Endothelial cell of umbilical vein (primary cell): ENCODE data around the gene INPP5F. TPM values are rescaled to one million over a fixed set of nuclear protein-coding genes. Genes with fewer than 3 reads are reported as not detected.

ENCODE experiments used
- BruUV-seq: library from RNA; stranded (reverse); fragments of 400-500 nt; replicated peaks from 2 replicates; lab custom pipeline; 2021; lab: Mats Ljungman, UMichigan
- CTCF ChIA-PET: fragments of 300-600, 350-600 bp; sonication (Branson Sonifier 250); formaldehyde crosslinking; loops from one replicate; lab custom pipeline; 2021; ENCODE audit warnings: antibody characterized with exemption, inconsistent platforms; lab: Charles Lee
- POLR2A ChIA-PET: fragments of 300-600, 350-600 bp; sonication (Branson Sonifier 250); formaldehyde crosslinking; loops from one replicate; lab custom pipeline; 2021; ENCODE audit warnings: antibody characterized with exemption, inconsistent platforms; lab: Charles Lee
- DNase-seq: peaks from one replicate; pipeline ENCODE4 v3.0.0-alpha.2; 2011; ENCODE audit warnings: low read depth, low spot score
- FAIRE-seq: peaks from 2 replicates; lab custom pipeline; 2011; peaks lifted over from hg19 to GRCh38; lab: Jason Lieb, UNC
- H2AFZ ChIP-seq: 2 replicates; pipeline ENCODE4 v1.6.0; 2012; ENCODE audit warnings: low read depth, low read length, control low read depth, inconsistent platforms
- H3K27ac ChIP-seq: 2 replicates; pipeline ENCODE4 v1.5.1; 2011; ENCODE audit warnings: low read depth, mild to moderate bottlenecking, control low read depth, low read length, moderate library complexity; ENCODE audit not compliant: insufficient read depth
- H3K27me3 ChIP-seq, 2 experiments: 2 replicates each; pipeline versions ENCODE4 v1.6.0 to v1.6.1; 2011; ENCODE audit warnings: low read length in 2 of 2, mixed read lengths in 1 of 2; ENCODE audit not compliant: control insufficient read depth in 2 of 2, insufficient read depth in 2 of 2
- H3K36me3 ChIP-seq, 2 experiments: 2 replicates in 1 of 2; 3 replicates in 1 of 2; pipeline ENCODE4 v1.5.1; 2011; ENCODE audit warnings: low read length in 2 of 2, mild to moderate bottlenecking in 1 of 2, moderate library complexity in 1 of 2; ENCODE audit not compliant: control insufficient read depth in 2 of 2, insufficient read depth in 2 of 2; ENCODE audit errors: extremely low read depth in 1 of 2
- H3K4me1 ChIP-seq: 3 replicates; pipeline ENCODE4 v1.5.1; 2011; ENCODE audit warnings: mild to moderate bottlenecking, low read length; ENCODE audit not compliant: control insufficient read depth, insufficient read depth; ENCODE audit errors: extremely low read depth
- H3K4me2 ChIP-seq: 2 replicates; pipeline ENCODE4 v1.6.1; 2011; ENCODE audit warnings: low read length, control low read depth, mixed read lengths; ENCODE audit not compliant: insufficient read depth
- H3K4me3 ChIP-seq, 3 experiments: fragments of 200-600 bp in 1 of 3; sonication (generic), shearing (Covaris generic) in 1 of 3; replicated peaks in 1 of 3; 2 replicates each; pipeline ENCODE4 v1.5.1; 2011 to 2016; ENCODE audit warnings: control low read depth in 3 of 3, low read length in 3 of 3, mild to moderate bottlenecking in 2 of 3, inconsistent platforms in 1 of 3, low read depth in 1 of 3, moderate library complexity in 1 of 3; ENCODE audit not compliant: insufficient read depth in 1 of 3
- H3K79me2 ChIP-seq: 2 replicates; pipeline ENCODE4 v1.6.0; 2012; ENCODE audit warnings: low read length, inconsistent platforms; ENCODE audit not compliant: control insufficient read depth, insufficient read depth
- H3K9ac ChIP-seq: replicated peaks from 2 replicates; pipeline ENCODE3; 2011; ENCODE audit warnings: low read length, control low read depth; ENCODE audit not compliant: insufficient read depth; ENCODE audit errors: extremely low read depth
- H3K9me1 ChIP-seq: replicated peaks from 3 replicates; pipeline ENCODE4 v1.6.0; 2011; ENCODE audit warnings: mild to moderate bottlenecking, low read length; ENCODE audit not compliant: control insufficient read depth, insufficient read depth; ENCODE audit errors: extremely low read depth
- H3K9me3 ChIP-seq: replicated peaks from 2 replicates; pipeline ENCODE4 v1.5.1; 2012; ENCODE audit warnings: low read length, inconsistent platforms; ENCODE audit not compliant: control insufficient read depth, insufficient read depth
- H4K20me1 ChIP-seq: replicated peaks from 2 replicates; pipeline ENCODE3; 2011; ENCODE audit warnings: mild to moderate bottlenecking, low read length; ENCODE audit not compliant: control insufficient read depth, insufficient read depth; ENCODE audit errors: extremely low read depth
- EZH2 ChIP-seq: IDR thresholded peaks from 2 replicates; pipeline ENCODE4 v1.6.1; 2012; ENCODE audit warnings: borderline replicate concordance, low read depth, mild to moderate bottlenecking, moderate library complexity, low read length, inconsistent platforms; ENCODE audit not compliant: severe bottlenecking
- FOS ChIP-seq: IDR thresholded peaks from 2 replicates; pipeline ENCODE4 v1.6.1; 2011; ENCODE audit warnings: mild to moderate bottlenecking, low read length, moderate library complexity, borderline replicate concordance; ENCODE audit not compliant: insufficient read depth
- GATA2 ChIP-seq: IDR thresholded peaks from 2 replicates; pipeline ENCODE4 v1.7.0; 2011; ENCODE audit warnings: low read depth, mild to moderate bottlenecking, moderate library complexity, mixed read lengths, low read length; ENCODE audit not compliant: insufficient read length, insufficient read depth
- JUN ChIP-seq: IDR thresholded peaks from 2 replicates; pipeline ENCODE4 v1.6.1; 2011; ENCODE audit warnings: borderline replicate concordance, low read depth; ENCODE audit not compliant: insufficient read length, insufficient read depth
- MYC ChIP-seq: IDR thresholded peaks from one replicate; pipeline ENCODE4 v1.6.1; 2011; ENCODE audit warnings: mild to moderate bottlenecking, low read depth, low read length
- POLR2A ChIP-seq: IDR thresholded peaks from 2 replicates; pipeline ENCODE4 v1.6.1; 2012; ENCODE audit warnings: low read depth, mild to moderate bottlenecking, control low read depth, low read length
- POLR2AphosphoS5 ChIP-seq: IDR thresholded peaks from 2 replicates; pipeline ENCODE4 v1.6.1; 2012; ENCODE audit warnings: low read depth, mild to moderate bottlenecking, control low read depth, low read length, moderate library complexity; ENCODE audit not compliant: insufficient read depth
- dilution Hi-C: fragments of 300-500 bp; cut with MboI; formaldehyde crosslinking; loops from one replicate; pipeline ENCODE4 v1.15.0; 2019; ENCODE audit warnings: low sequenced_read_pairs; ENCODE audit not compliant: extremely low pct_ligation_motif_present
- intact Hi-C: fragments of 100-400 bp; cut with micrococcal nuclease; formaldehyde crosslinking; loops from one replicate; pipeline ENCODE4 v1.10.0; 2022
- polyA plus RNA-seq, 4 experiments: library from polyadenylated mRNA; depleted of rRNA in 3 of 4; stranded (reverse) in 3 of 4; unstranded in 1 of 4; fragments of >200 nt; gene quantifications; 2 replicates each; pipeline versions ENCODE4 v1.2.1 to v1.2.3, GENCODE V29; 2011 to 2012; ENCODE audit warnings: missing spikeins in 1 of 4
- total RNA-seq: library from RNA; stranded (reverse); gene quantifications from 2 replicates; pipeline ENCODE4 v1.2.3, GENCODE V29; 2021
- TF ChIP-seq, protein P1 (sequence below): IDR thresholded peaks from 2 replicates; pipeline ENCODE4 v1.6.1; 2011; ENCODE audit not compliant: insufficient read depth, insufficient read length
- TF ChIP-seq, protein P2 (sequence below), 2 donors: IDR thresholded peaks; 1 replicate in 1 of 2; 2 replicates in 1 of 2; pipeline ENCODE4 v1.5.1; 2011; ENCODE audit warnings: low read length in 2 of 2, mild to moderate bottlenecking in 2 of 2, moderate library complexity in 2 of 2, control low read depth in 1 of 2, inconsistent platforms in 1 of 2, low read depth in 1 of 2; ENCODE audit not compliant: insufficient read depth in 1 of 2; ENCODE audit errors: extremely low read depth in 1 of 2

Gene INPP5F
- total and polyA plus RNA-seq, 2 donors (not counting 3 experiments of a cell fraction or from before 2014, with no cell fraction given), result 6.1 to 20.3 TPM

DNA sequence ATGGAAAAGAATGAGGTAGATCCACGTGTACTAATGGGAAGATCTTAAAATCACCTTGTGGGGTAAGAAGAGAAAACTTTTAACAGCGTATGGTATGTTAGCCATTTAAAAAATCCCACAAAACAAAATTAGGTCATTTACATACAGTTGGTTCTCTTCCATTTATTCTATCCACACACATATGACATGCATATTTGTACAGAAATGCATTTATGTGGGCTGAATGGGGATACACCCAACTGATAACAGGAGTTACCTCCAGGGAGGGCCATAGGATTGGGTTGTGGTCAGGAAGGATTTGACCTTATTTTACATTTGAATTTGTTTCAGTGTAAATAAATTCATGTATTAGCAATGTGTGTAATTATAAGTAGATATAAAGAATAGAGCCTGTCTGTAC lies 75.3 kb downstream of the INPP5F start:
- BruUV-seq, result no TSS peak
- Histone ChIP-seq H3K4me1 (peaks cover 9% of the 10 kb centered on the region), H3K9me3 (no peaks in the 10 kb centered on the region), H4K20me1 (no peaks in the 10 kb centered on the region), H3K79me2 (no peaks in the 10 kb centered on the region), H3K36me3 (no peaks in the 10 kb centered on the region), H3K4me2 (no peak overlapping the region), H2AFZ (no peak overlapping the region), H3K9ac (no peak overlapping the region), H3K4me3 (no peak overlapping the region), H3K27ac (no peak overlapping the region), H3K9me1 (no peaks in the 10 kb centered on the region), H3K27me3 (no peaks in the 10 kb centered on the region)
- no peak for DNase-seq
- TF ChIP-seq JUN (no peak), GATA2 (no peak), EZH2 (no peak), MYC (no peak), POLR2A (no peak), POLR2AphosphoS5 (no peak), FOS (no peak)
- TF ChIP-seq, protein P1, sequence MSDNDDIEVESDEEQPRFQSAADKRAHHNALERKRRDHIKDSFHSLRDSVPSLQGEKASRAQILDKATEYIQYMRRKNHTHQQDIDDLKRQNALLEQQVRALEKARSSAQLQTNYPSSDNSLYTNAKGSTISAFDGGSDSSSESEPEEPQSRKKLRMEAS, result no peak
- TF ChIP-seq, protein P2, sequence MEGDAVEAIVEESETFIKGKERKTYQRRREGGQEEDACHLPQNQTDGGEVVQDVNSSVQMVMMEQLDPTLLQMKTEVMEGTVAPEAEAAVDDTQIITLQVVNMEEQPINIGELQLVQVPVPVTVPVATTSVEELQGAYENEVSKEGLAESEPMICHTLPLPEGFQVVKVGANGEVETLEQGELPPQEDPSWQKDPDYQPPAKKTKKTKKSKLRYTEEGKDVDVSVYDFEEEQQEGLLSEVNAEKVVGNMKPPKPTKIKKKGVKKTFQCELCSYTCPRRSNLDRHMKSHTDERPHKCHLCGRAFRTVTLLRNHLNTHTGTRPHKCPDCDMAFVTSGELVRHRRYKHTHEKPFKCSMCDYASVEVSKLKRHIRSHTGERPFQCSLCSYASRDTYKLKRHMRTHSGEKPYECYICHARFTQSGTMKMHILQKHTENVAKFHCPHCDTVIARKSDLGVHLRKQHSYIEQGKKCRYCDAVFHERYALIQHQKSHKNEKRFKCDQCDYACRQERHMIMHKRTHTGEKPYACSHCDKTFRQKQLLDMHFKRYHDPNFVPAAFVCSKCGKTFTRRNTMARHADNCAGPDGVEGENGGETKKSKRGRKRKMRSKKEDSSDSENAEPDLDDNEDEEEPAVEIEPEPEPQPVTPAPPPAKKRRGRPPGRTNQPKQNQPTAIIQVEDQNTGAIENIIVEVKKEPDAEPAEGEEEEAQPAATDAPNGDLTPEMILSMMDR (IDR thresholded peaks at IDR 0.05; ENCODE audit: extremely low read depth in 1 of 2, insufficient read depth in 1 of 2, low read depth in 1 of 2, low read length in 2 of 2), result no peak
- dilution Hi-C loops (no loop called here), intact Hi-C loops (no loop called here)
- no peak for FAIRE-seq
- ChIA-PET CTCF (no interaction called here), POLR2A (no interaction called here)
